Activated T-cell treated with anti-CD3 and anti-CD28 coated beads for 24 hours (primary cell): ENCODE data around the gene RND2.
"Not testable (repeated sequence)": the region's sequence is repeated elsewhere in the genome, so short reads cannot be mapped to it uniquely, and the experiment has no call there.

Experiments
- DNase-seq: peaks from one replicate; pipeline ENCODE4 v3.0.0-alpha.2; 2020; ENCODE audit warnings: low read depth

Gene RND2

GRCh38 chr17:43024407-43025289, at the start of gene RND2:
Gene RND2 (plus strand): TSS chr17:43025231. CDS start chr17:43025348, 117 bp downstream.
- DNase-seq: peak; percentile 71

GRCh38 chr17:42975265-42975664, 49.8 kb upstream of the RND2 start:
- DNase-seq: no peak

DNA sequence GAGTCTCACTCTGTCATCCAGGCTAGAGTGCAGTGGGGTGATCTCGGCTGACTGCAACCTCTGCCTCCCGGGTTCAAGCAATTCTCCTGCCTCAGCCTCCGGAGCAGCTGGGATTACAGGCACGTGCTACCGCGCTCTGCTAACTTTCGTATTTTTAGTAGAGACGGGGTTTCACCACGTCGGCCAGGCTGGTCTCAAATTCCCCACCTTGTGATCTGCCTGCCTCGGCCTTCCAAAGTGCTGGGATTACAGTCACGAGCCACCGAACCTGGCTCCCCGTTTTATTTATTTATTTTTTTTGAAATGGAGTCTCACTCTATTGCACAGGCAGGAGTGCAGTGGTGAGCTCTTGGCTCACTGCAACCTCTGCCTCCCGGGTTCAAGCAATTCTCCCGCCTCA, 49.3 kb upstream of the RND2 start:
- DNase-seq: not testable (repeated sequence)

DNA sequence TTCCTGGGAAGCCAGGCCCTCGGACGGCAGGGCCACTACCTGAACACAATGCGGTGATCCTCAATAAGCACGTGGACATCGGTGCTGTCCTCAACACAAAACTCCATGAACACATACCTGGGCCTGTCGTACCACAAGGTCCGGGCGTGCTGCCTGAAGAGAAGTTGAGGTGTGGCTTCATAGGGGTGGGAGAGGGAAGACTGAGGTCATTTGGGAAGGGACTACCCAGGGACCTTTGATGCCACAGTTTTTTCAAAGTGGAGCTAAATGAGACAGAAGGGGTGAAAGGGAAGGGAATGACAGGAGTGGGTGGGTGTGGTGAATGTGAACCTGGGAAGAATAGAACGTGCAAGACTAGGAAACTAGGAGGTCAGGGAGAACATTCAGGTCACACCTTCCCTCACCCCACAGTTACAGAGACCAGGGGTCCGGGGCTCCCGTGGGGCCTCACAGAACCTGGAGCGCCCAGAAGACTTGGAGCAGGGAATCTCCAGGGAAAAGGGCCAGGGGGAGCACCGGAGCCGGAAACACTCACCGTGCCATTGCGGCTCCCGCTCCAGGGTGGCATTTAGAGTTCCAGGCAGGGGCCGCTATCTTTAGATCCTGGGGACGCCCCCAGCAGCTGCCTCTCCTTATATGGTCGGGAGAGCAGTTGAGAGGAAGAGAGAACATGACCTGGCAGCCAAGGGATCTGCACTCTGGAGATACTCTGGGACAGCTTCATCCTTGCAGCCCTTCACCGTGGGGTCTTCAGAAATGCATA, 45.3 kb upstream of the RND2 start, which contains the start of gene PTGES3L:
Gene PTGES3L, minus strand, starts transcription at position 570 of the 763 bp plus-strand sequence. Its CDS starts 27 bp downstream, at position 543.
- DNase-seq: peak; percentile 22

DNA sequence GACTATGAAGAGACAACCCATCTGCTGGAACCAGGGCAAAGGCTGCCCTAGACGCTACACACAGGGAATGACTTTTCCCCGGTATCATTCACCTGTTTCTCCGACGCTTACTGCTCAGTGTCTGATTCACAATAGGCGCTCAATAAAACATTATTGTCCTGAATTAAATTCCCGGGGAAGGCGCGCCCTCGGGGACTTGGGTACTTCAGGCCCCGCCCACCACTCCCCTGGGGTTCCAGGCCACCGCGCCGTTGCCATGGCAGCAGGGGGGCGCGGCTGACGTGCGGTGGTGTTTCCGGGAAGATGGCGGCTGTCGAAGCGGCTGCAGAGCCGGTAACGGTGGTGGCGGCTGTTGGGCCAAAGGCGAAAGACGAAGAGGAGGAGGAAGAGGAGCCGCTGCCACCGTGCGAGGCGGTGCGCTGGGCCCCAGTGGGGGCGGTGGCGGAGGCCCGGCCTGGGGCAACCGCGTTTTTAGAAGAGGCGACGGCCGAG, 44.7 kb upstream of the RND2 start, which contains the start of gene RUNDC1:
Gene RUNDC1, plus strand, starts transcription at position 292 of the 492 bp plus-strand sequence. Its CDS starts 12 bp downstream, at position 304.
- peak; percentile 91 for DNase-seq

- peak; percentile 55 for DNase-seq
These were observed 44.1 kb upstream of the RND2 start for GRCh38 chr17:42980766-42981397.

DNA sequence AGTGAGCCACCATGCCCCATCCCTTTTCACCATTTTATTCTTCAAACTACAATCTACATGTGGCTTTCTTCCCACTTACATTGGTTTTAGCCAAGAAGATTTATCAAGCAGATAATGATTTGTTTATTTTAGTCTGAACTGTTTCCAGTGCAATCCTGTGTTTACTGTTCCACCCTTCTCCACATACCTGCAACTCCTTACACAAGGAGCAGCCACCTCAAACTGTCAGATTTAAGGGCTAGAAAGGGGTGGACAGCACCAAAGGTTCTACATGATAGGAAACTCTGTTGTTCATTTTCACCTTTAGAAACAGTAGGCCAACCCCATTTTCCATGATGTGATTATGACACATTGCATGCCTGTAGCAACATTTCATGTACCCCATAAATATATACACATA, 42.8 kb upstream of the RND2 start:
- DNase-seq: no peak

- no peak for DNase-seq
These were observed 39.8 kb upstream of the RND2 start for GRCh38 chr17:42985225-42985624.

- DNase-seq: no peak
These were observed 35.9 kb upstream of the RND2 start for GRCh38 chr17:42989141-42989540.

DNA sequence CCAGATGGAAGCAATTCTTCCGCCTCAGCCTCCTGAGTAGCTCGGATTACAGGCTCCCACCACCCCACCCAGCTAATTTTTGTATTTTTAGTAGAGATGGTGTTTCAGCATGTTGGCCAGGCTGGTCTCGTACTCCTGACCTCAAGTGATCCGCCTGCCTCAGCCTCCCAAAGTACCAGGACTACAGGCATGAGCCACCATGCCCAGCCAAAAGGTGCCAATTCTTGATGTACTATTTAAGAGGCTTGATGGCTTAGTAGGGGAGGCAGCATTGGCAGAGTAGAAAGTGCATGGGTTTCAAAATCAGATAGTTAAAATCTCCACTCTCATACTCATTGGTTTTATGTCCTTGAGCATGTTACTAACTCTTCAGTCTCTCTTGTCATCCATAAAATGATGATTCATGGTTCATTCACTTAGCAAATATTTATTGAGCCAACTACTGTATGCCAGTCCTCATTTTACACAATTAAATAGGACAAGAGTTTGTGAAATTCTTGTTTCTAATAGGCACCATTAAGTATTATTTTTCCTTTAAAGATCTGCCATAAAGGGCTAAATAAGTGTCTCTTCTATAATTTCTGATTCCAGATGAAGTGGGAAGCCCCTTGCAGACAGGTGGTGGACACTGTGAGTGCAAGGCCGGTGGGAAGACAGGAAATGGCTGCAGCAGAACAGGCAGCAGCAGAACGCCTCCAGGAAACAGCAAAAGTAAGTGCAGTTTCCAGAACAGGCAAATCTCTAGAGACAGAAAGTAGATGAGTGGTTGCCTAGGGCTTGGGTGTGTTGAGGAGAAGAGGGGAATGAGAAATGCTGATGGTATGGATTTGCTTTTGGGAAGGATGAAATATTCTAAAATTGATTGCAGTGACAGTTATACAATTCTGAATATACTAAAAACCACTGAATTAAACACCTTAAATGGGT, 35.0 kb upstream of the RND2 start:
- DNase-seq: no peak

- no peak for DNase-seq
These were observed 33.6 kb upstream of the RND2 start for GRCh38 chr17:42991471-42991870.

- no peak for DNase-seq
These were observed 32.2 kb upstream of the RND2 start for GRCh38 chr17:42992872-42993271.

GRCh38 chr17:42993913-42994312, 31.1 kb upstream of the RND2 start:
- not testable (repeated sequence) for DNase-seq

DNA sequence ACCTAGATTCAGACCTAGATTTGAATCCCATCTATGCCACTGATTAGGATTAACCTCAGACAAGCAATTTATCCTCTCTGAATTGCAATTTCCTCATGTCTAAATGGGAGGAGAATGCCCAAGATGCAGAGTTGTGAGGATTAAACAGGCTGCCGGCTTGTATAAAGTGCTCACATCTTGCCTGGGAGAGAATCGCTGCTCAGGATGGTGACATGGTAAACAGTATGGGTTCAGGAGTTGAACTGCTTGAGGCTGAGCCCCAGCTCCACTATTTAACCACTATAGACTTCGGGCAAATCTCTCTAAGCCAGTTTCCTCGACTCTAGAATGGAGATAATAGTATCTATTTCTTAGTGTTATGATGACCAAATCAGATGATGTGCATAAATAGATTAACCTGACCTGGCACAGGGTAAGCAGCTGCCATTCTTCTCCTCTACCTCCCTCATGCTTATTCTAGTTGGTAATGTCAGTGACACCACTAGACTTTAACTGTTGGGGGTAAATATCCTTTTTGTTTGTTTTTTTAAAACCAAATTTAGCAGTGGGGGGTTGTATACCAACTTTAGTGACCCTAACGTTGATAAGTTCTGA, 27.5 kb upstream of the RND2 start:
- DNase-seq: no peak

- peak; percentile 97 for DNase-seq
These were observed 26.8 kb upstream of the RND2 start, which contains the start of gene RPL27 for GRCh38 chr17:42997984-42998938. Gene RPL27 (plus strand): TSS chr17:42998419. CDS start chr17:42998751, 332 bp downstream.

- no peak for DNase-seq
These were observed 26.0 kb upstream of the RND2 start for GRCh38 chr17:42999003-42999525.

DNA sequence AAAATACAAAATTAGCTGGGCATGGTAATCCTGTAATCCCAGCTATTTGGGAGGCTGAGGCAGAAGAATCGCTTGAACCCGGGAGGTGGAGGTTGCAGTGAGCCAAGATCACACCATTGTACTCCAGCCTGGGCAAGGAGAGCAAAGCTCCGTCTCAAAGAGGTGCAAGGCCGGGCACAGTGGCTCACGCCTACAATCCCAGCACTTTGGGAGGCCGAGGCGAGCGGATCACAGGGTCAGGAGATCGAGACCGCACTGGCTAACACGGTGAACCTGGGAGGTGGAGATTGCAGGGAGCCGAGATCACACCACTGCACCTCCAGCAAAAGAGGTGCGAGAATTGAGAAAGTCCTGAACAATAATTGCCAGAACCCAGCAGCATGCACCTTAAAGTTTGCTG, 24.1 kb upstream of the RND2 start:
- DNase-seq: not testable (repeated sequence)

DNA sequence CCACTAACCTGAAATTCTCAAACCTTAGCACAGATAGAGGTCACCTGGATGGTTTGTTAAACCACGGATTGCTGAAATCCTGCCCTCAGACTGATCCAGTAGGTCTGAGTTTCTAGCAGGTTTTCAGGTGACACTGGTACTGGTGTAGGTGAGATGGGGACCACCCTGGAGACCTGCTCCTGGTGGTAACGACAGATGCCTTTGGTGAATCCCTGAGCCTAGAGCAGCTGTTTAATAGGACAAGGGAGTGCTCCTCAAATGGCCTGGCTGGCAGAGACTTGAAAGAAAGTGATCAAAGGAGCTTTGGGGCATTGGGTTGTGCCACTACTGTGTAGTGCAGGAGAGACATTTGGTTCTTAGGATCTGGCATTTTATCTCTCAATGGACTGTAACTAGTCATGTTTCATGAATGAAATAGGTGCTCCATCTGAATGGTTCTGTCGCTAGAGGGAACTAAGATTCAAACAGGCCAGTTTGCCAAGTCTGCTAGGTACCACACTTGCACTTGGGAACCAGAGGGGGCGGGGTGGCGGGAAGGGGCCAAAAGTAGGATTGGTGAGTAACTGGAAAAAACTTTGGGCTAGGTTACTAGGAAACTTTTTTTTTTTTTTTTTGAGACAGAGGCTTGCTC, 21.4 kb upstream of the RND2 start:
- DNase-seq: no peak
